ENCODE data around the gene ADH4.

Gene ADH4

GRCh38 chr4:99104153-99104552 is 39.9 kb downstream of the ADH4 start:
- TF ChIP-seq EZH2phosphoT487 (IDR thresholded peaks at IDR 0.05; ENCODE audit: low read length) (no peak), CTCF (IDR thresholded peaks at IDR 0.05; ENCODE audit: low read length) (no peak), EZH2 (optimal IDR thresholded peaks at IDR 0.05; ENCODE audit: low read depth, low read length) (no peak)
- Histone ChIP-seq H3K4me1 (ENCODE audit: low read length) (no peaks in the 10 kb centered on the region), H3F3A (ENCODE audit: insufficient read depth, low read length) (no peaks in the 10 kb centered on the region), H3K4me2 (ENCODE audit: low read depth, low read length) (no peak overlapping the region), H4K20me1 (ENCODE audit: insufficient read depth, low read length) (no peaks in the 10 kb centered on the region), H3K36me3 (replicated peaks; ENCODE audit: insufficient read depth, low read length) (no peaks in the 10 kb centered on the region), H2AFZ (ENCODE audit: low read length) (no peak overlapping the region), H3K9me3 (replicated peaks; ENCODE audit: insufficient read depth, low read length) (no peaks in the 10 kb centered on the region), H3K27me3 (replicated peaks; ENCODE audit: insufficient read depth, low read length) (no peaks in the 10 kb centered on the region), H3K9me2 (replicated peaks; ENCODE audit: insufficient read depth, low read length) (no peaks in the 10 kb centered on the region), H3K4me3 (ENCODE audit: low read length) (no peak overlapping the region), H3K9ac (ENCODE audit: low read length) (no peak overlapping the region), H3K27ac (ENCODE audit: low read length) (no peak overlapping the region), H3K79me2 (ENCODE audit: low read length) (no peaks in the 10 kb centered on the region)
- no peak for DNase-seq

GRCh38 chr4:99103166-99103565 is 40.9 kb downstream of the ADH4 start:
- no peak overlapping the region for H3K4me3 ChIP-seq (ENCODE audit: low read length)
- H4K20me1 ChIP-seq (ENCODE audit: insufficient read depth, low read length) = no peaks in the 10 kb centered on the region
- no peaks in the 10 kb centered on the region for H3K27me3 ChIP-seq (replicated peaks; ENCODE audit: insufficient read depth, low read length)
- no peak overlapping the region for H3K9ac ChIP-seq (ENCODE audit: low read length)
- no peaks in the 10 kb centered on the region for H3K79me2 ChIP-seq (ENCODE audit: low read length)
- H3K4me1 ChIP-seq (ENCODE audit: low read length) = no peaks in the 10 kb centered on the region
- H3K27ac ChIP-seq (ENCODE audit: low read length) = no peak overlapping the region
- TF ChIP-seq EZH2 (optimal IDR thresholded peaks at IDR 0.05; ENCODE audit: low read depth, low read length) (no peak), EZH2phosphoT487 (IDR thresholded peaks at IDR 0.05; ENCODE audit: low read length) (no peak), CTCF (IDR thresholded peaks at IDR 0.05; ENCODE audit: low read length) (no peak)
- no peaks in the 10 kb centered on the region for H3K9me2 ChIP-seq (replicated peaks; ENCODE audit: insufficient read depth, low read length)
- DNase-seq = no peak
- no peaks in the 10 kb centered on the region for H3K36me3 ChIP-seq (replicated peaks; ENCODE audit: insufficient read depth, low read length)
- no peaks in the 10 kb centered on the region for H3K9me3 ChIP-seq (replicated peaks; ENCODE audit: insufficient read depth, low read length)
- H3F3A ChIP-seq (ENCODE audit: insufficient read depth, low read length) = no peaks in the 10 kb centered on the region
- no peak overlapping the region for H2AFZ ChIP-seq (ENCODE audit: low read length)
- no peak overlapping the region for H3K4me2 ChIP-seq (ENCODE audit: low read depth, low read length)

- Histone ChIP-seq H3K27me3 (replicated peaks; ENCODE audit: insufficient read depth, low read length) (no peaks in the 10 kb centered on the region), H3K4me2 (ENCODE audit: low read depth, low read length) (no peak overlapping the region), H3K27ac (ENCODE audit: low read length) (no peak overlapping the region), H3K4me1 (ENCODE audit: low read length) (no peaks in the 10 kb centered on the region), H2AFZ (ENCODE audit: low read length) (0 out of 2 replicates have a peak overlapping the region, but pooled peaks have one; percentile 7), H3K79me2 (ENCODE audit: low read length) (no peaks in the 10 kb centered on the region), H4K20me1 (ENCODE audit: insufficient read depth, low read length) (no peaks in the 10 kb centered on the region), H3K4me3 (ENCODE audit: low read length) (no peak overlapping the region), H3K9me3 (replicated peaks; ENCODE audit: insufficient read depth, low read length) (no peaks in the 10 kb centered on the region), H3K36me3 (replicated peaks; ENCODE audit: insufficient read depth, low read length) (no peaks in the 10 kb centered on the region), H3F3A (ENCODE audit: insufficient read depth, low read length) (no peaks in the 10 kb centered on the region), H3K9ac (ENCODE audit: low read length) (no peak overlapping the region), H3K9me2 (replicated peaks; ENCODE audit: insufficient read depth, low read length) (no peaks in the 10 kb centered on the region)
- DNase-seq = no peak
- TF ChIP-seq CTCF (IDR thresholded peaks at IDR 0.05; ENCODE audit: low read length) = no peak
- TF ChIP-seq EZH2 (optimal IDR thresholded peaks at IDR 0.05; ENCODE audit: low read depth, low read length) = no peak
- no peak for TF ChIP-seq EZH2phosphoT487 (IDR thresholded peaks at IDR 0.05; ENCODE audit: low read length)
Observed at GRCh38 chr4:99102634-99103033, 41.5 kb downstream of the ADH4 start.

Measured in MM.1S (cell line).